Neural progenitor cell (in vitro differentiated cells): ENCODE results near the gene ZNF503. TPM values are rescaled to one million over a fixed set of nuclear protein-coding genes. Genes with fewer than 3 reads are reported as not detected.

ENCODE experiments used
- DNase-seq: peaks from one replicate; pipeline ENCODE4 v3.0.0-alpha.2; 2016; ENCODE audit warnings: low spot score
- H2AFZ ChIP-seq: fragments of 200-600 bp; sonication (generic); replicated peaks from 2 replicates; pipeline ENCODE4 v1.6.1; 2016; ENCODE audit warnings: antibody characterized with exemption
- H3F3A ChIP-seq: fragments of 200-600 bp; sonication (generic); 2 replicates; pipeline ENCODE4 v1.6.1; 2016; ENCODE audit warnings: antibody characterized with exemption, low read depth
- H3K27ac ChIP-seq: fragments of 200-600 bp; sonication (generic); 2 replicates; pipeline ENCODE4 v1.5.1; 2016; ENCODE audit warnings: mild to moderate bottlenecking
- H3K27me3 ChIP-seq: fragments of 200-600 bp; sonication (generic); 2 replicates; pipeline ENCODE4 v1.6.1; 2016; ENCODE audit warnings: mild to moderate bottlenecking, moderate library complexity
- H3K36me3 ChIP-seq: fragments of 200-600 bp; sonication (generic); 2 replicates; pipeline ENCODE4 v1.5.1; 2016
- H3K4me1 ChIP-seq: fragments of 200-600 bp; sonication (generic); 2 replicates; pipeline ENCODE4 v1.6.1; 2016; ENCODE audit warnings: mixed run types
- H3K4me2 ChIP-seq: fragments of 200-600 bp; sonication (generic); 2 replicates; pipeline ENCODE4 v1.6.1; 2016
- H3K4me3 ChIP-seq: fragments of 200-600 bp; sonication (generic); 2 replicates; pipeline ENCODE4 v1.5.1; 2016
- H3K79me2 ChIP-seq: fragments of 200-600 bp; sonication (generic); 2 replicates; pipeline ENCODE4 v1.6.1; 2016; ENCODE audit warnings: low read depth
- H3K9ac ChIP-seq: fragments of 200-600 bp; sonication (generic); 2 replicates; pipeline ENCODE4 v1.6.1; 2016
- H3K9me3 ChIP-seq: fragments of 200-600 bp; sonication (generic); 2 replicates; pipeline ENCODE4 v1.5.1; 2016; ENCODE audit warnings: low read depth
- H4K20me1 ChIP-seq: fragments of 200-600 bp; sonication (generic); 2 replicates; pipeline ENCODE4 v1.6.1; 2016; ENCODE audit warnings: low read depth
- H3K27ac Mint-ChIP-seq: 3 replicates; pipeline ENCODE4 v1.8.0; 2021; ENCODE audit warnings: mixed read lengths
- H3K27me3 Mint-ChIP-seq: 2 replicates; pipeline ENCODE4 v1.8.0; 2022; ENCODE audit warnings: low read depth, mild to moderate bottlenecking, inconsistent platforms, moderate library complexity, mixed read lengths; ENCODE audit not compliant: insufficient read depth
- H3K36me3 Mint-ChIP-seq: 3 replicates; pipeline ENCODE4 v1.8.0; 2021; ENCODE audit warnings: mixed read lengths
- H3K4me1 Mint-ChIP-seq: 3 replicates; pipeline ENCODE4 v1.8.0; 2021; ENCODE audit warnings: mixed read lengths
- H3K4me3 Mint-ChIP-seq: 3 replicates; pipeline ENCODE4 v1.8.0; 2021; ENCODE audit warnings: mild to moderate bottlenecking, moderate library complexity, mixed read lengths
- H3K9me3 Mint-ChIP-seq: 3 replicates; pipeline ENCODE4 v1.8.0; 2020; ENCODE audit warnings: mixed read lengths
- EZH2 ChIP-seq: fragments of 200-600 bp; sonication (generic); IDR thresholded peaks from 2 replicates; pipeline ENCODE4 v1.6.1; 2017; ENCODE audit warnings: antibody characterized with exemption, mild to moderate bottlenecking, moderate library complexity
- EZH2phosphoT487 ChIP-seq: fragments of 200-600 bp; sonication (generic); IDR thresholded peaks from 2 replicates; pipeline ENCODE4 v1.6.1; 2017; ENCODE audit warnings: antibody characterized with exemption
- total RNA-seq: library from RNA; depleted of rRNA; stranded (reverse); fragments of >200 nt; gene quantifications from 2 replicates; pipeline ENCODE4 v1.2.3, GENCODE V29; 2015; ENCODE audit warnings: low replicate concordance
- TF ChIP-seq, protein P1 (sequence below): fragments of 200-600 bp; sonication (generic); IDR thresholded peaks from 2 replicates; pipeline ENCODE4 v1.5.1; 2017; ENCODE audit warnings: antibody characterized with exemption, mild to moderate bottlenecking

The ZNF503 gene
- total RNA-seq, 1 donor from 2014 or later, result 8.3 TPM

DNA sequence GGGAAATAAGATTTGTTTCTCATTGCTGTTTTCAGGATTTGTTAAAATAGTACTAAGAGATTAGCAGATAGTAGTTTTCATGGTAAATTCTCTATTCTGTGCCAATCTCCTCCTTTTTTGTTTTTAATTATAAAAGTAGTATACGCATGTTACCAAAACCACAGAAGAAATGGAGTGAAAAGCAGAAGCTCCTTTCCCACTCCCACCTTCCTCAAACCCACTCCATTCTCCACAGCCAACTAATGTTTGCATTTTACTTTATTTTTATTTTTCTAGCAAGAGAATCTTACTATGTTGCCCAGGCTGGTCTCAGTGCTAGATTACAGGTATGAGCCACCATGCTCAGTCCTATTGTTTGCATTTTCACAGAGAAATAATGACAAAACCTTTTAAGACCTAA lies 25.3 kb upstream of the ZNF503 start:
- Mint-ChIP-seq H3K36me3 (no peaks in the 10 kb centered on the region), H3K4me1 (peaks cover 36% of the 10 kb centered on the region), H3K27me3 (peaks cover 14% of the 10 kb centered on the region), H3K4me3 (no peak overlapping the region), H3K27ac (no peak overlapping the region), H3K9me3 (peaks cover 3% of the 10 kb centered on the region)
- Histone ChIP-seq H3K36me3 (no peaks in the 10 kb centered on the region), H3F3A (peaks cover 23% of the 10 kb centered on the region), H3K4me2 (no peak overlapping the region), H3K9ac (no peak overlapping the region), H2AFZ (no peak overlapping the region), H3K4me3 (no peak overlapping the region), H4K20me1 (peaks cover 7% of the 10 kb centered on the region), H3K27ac (no peak overlapping the region), H3K9me3 (no peaks in the 10 kb centered on the region), H3K27me3 (peaks cover 91% of the 10 kb centered on the region), H3K4me1 (peaks cover 29% of the 10 kb centered on the region), H3K79me2 (no peaks in the 10 kb centered on the region)
- TF ChIP-seq, protein P1, sequence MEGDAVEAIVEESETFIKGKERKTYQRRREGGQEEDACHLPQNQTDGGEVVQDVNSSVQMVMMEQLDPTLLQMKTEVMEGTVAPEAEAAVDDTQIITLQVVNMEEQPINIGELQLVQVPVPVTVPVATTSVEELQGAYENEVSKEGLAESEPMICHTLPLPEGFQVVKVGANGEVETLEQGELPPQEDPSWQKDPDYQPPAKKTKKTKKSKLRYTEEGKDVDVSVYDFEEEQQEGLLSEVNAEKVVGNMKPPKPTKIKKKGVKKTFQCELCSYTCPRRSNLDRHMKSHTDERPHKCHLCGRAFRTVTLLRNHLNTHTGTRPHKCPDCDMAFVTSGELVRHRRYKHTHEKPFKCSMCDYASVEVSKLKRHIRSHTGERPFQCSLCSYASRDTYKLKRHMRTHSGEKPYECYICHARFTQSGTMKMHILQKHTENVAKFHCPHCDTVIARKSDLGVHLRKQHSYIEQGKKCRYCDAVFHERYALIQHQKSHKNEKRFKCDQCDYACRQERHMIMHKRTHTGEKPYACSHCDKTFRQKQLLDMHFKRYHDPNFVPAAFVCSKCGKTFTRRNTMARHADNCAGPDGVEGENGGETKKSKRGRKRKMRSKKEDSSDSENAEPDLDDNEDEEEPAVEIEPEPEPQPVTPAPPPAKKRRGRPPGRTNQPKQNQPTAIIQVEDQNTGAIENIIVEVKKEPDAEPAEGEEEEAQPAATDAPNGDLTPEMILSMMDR, result no peak
- no peak for TF ChIP-seq EZH2
- no peak for TF ChIP-seq EZH2phosphoT487
- no peak for DNase-seq

DNA sequence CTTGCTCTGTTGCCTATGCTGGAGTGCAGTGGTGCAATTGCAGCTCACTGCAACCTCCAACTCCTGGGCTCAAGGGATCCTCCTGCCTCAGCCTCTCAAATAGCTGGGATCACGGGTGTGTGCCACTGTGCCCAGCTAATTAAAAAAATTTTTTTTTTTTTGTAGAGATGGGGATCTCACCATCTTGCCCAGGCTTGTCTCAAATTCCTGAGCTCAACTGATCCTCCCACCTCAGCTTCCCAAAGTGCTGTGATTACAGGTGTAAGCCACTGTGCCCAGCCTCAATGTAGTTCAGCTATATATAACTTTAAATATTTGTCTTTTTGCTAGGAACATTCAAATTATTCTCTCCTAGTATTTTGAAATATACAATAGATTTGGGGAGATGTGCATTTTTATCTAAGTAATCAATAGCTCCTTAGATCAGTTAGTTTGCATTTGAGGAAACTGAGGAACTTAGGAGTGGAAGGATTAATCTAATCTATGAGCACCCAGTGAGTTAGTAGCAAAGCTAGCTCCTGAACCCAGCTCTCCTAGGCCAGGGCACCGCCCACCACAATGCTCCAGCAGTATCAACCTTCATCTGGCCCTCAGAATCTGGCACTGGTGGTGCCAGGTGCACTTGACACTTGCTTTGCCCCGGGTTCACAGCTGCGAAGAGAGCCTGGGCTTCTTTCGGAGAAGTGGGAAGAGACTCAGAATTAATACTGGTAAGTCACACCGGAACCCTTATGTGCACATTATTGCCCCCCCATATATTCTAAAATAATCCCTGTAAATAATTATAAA lies 23.9 kb upstream of the ZNF503 start:
- Histone ChIP-seq H3K9me3 (no peaks in the 10 kb centered on the region), H2AFZ (no peak overlapping the region), H3K27ac (no peak overlapping the region), H3K4me1 (peaks cover 22% of the 10 kb centered on the region), H3K9ac (no peak overlapping the region), H3K27me3 (peaks cover 90% of the 10 kb centered on the region), H3K4me2 (no peak overlapping the region), H4K20me1 (peaks cover 7% of the 10 kb centered on the region), H3F3A (peaks cover 16% of the 10 kb centered on the region), H3K36me3 (no peaks in the 10 kb centered on the region), H3K4me3 (no peak overlapping the region), H3K79me2 (no peaks in the 10 kb centered on the region)
- Mint-ChIP-seq H3K27me3 (peaks cover 14% of the 10 kb centered on the region), H3K36me3 (no peaks in the 10 kb centered on the region), H3K27ac (no peak overlapping the region), H3K4me1 (peaks cover 31% of the 10 kb centered on the region), H3K4me3 (no peak overlapping the region), H3K9me3 (peaks cover 2% of the 10 kb centered on the region)
- no peak for DNase-seq
- TF ChIP-seq, protein P1, result no peak
- no peak for TF ChIP-seq EZH2
- no peak for TF ChIP-seq EZH2phosphoT487

DNA sequence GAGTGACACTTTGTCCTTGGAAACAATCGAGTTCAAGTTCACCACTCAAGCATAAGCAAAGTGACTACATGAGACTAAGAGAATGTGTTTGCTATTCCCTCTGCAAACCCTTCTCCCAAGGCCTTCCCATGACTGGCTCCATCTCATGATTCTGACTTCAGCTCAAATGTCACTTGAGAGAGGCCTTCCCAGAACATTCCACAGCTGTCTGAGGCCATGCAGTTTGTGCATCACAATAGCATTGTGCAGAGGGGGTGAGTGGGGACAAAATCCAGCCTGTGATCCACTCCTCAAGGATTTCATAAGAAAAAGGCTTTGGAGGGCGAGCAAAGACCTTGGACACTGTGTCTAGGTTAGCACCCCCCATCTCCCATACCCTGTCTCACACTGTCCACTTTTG lies 23.0 kb upstream of the ZNF503 start:
- Mint-ChIP-seq H3K4me1 (peaks cover 21% of the 10 kb centered on the region), H3K27ac (no peak overlapping the region), H3K27me3 (peaks cover 8% of the 10 kb centered on the region), H3K9me3 (peaks cover 2% of the 10 kb centered on the region), H3K36me3 (no peaks in the 10 kb centered on the region), H3K4me3 (no peak overlapping the region)
- Histone ChIP-seq H3K4me3 (no peak overlapping the region), H3K36me3 (no peaks in the 10 kb centered on the region), H3F3A (peaks cover 7% of the 10 kb centered on the region), H3K27me3 (peaks cover 95% of the 10 kb centered on the region), H3K9ac (no peak overlapping the region), H4K20me1 (peaks cover 2% of the 10 kb centered on the region), H3K4me1 (peaks cover 15% of the 10 kb centered on the region), H3K79me2 (no peaks in the 10 kb centered on the region), H2AFZ (no peak overlapping the region), H3K9me3 (no peaks in the 10 kb centered on the region), H3K4me2 (no peak overlapping the region), H3K27ac (no peak overlapping the region)
- TF ChIP-seq EZH2 (no peak), EZH2phosphoT487 (no peak)
- TF ChIP-seq, protein P1, result no peak
- no peak for DNase-seq
